Mucosa of descending colon (tissue), 3 donors: Measurements from ENCODE around the gene ANO7. TPM values are rescaled to one million over a fixed set of nuclear protein-coding genes. Genes with fewer than 3 reads are reported as not detected.

Source experiments
- ATAC-seq: fragments of 200-7000 bp; cut with Tn5 transposase; one replicate; pipeline ENCODE4 v1.9.1; 2020; ENCODE audit warnings: mild to moderate bottlenecking, moderate library complexity
- DNase-seq, 3 donors: peaks; one replicate each; pipeline ENCODE4 v3.0.0-alpha.2; 2020
- H3K36me3 ChIP-seq: fragments of 200-600 bp; one replicate; pipeline ENCODE4 v1.8.0; 2021; ENCODE audit warnings: low read depth, mild to moderate bottlenecking
- H3K4me1 ChIP-seq: fragments of 200-600 bp; one replicate; pipeline ENCODE4 v1.8.0; 2021; ENCODE audit warnings: low read depth, mild to moderate bottlenecking
- H3K4me3 ChIP-seq: fragments of 200-600 bp; one replicate; pipeline ENCODE4 v1.8.0; 2021; ENCODE audit warnings: mild to moderate bottlenecking
- H3K9me3 ChIP-seq: fragments of 200-600 bp; one replicate; pipeline ENCODE4 v1.8.0; 2021; ENCODE audit warnings: mild to moderate bottlenecking
- CTCF ChIP-seq: fragments of 200-600 bp; IDR thresholded peaks from one replicate; pipeline ENCODE4 v1.8.0; 2022; ENCODE audit warnings: antibody characterized with exemption, mild to moderate bottlenecking
- intact Hi-C, 2 donors: fragments of 100-400 bp; cut with DNase I in 1 of 2; cut with micrococcal nuclease in 1 of 2; formaldehyde crosslinking; loops; one replicate each; pipeline versions ENCODE4 v1.11.0 to v1.11.1; 2022; cut with DNase I, micrococcal nuclease
- total RNA-seq, 3 donors: library from RNA; stranded (reverse); fragmentation: NEBNext Ultra II Directional in 2 of 3; extraction: Animal tissue kit (Norgen Biotek cat#: 25700) in 2 of 3; gene quantifications; one replicate each; pipeline versions ENCODE4 v1.2.1 to v1.2.4, GENCODE V29; 2021 to 2023
- donor health status: DM: no; HTN: no; CAD: no; lungs with moderate emphysema.
- donor health status: DM: no; HTN: no; CAD: no.
- donor health status: DM: no; HTN: yes; CAD: no.

Gene ANO7
- total RNA-seq, 3 donors from 2014 or later, result 33.9 to 106 (median 83.5) TPM

DNA sequence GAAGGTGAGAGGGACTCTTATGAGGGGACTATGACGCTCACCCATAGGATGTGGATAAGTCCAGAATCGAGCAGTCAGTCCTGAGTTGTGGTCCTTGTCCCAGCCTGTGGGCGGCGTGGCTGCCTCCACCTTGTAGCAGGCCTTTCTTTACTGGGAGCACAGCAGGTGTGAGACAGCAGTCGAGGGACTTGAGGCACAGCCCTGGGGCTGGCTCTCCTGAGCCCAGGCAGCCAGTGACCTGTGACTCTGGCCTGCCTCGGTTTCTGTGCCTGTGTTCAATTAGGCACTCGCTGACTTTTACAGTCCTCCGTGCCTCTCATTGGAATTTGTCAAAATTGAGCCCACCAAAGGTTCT lies 30.0 kb upstream of the ANO7 start:
- H3K36me3 ChIP-seq, result peaks cover 2% of the 10 kb centered on the region
- DNase-seq (no peak), ATAC-seq (no peak)
- intact Hi-C loops, result no loop called here
- no peak for TF ChIP-seq CTCF
- no peaks in the 10 kb centered on the region for H3K9me3 ChIP-seq
- H3K4me3 ChIP-seq, result no peak overlapping the region
- no peaks in the 10 kb centered on the region for H3K4me1 ChIP-seq

DNA sequence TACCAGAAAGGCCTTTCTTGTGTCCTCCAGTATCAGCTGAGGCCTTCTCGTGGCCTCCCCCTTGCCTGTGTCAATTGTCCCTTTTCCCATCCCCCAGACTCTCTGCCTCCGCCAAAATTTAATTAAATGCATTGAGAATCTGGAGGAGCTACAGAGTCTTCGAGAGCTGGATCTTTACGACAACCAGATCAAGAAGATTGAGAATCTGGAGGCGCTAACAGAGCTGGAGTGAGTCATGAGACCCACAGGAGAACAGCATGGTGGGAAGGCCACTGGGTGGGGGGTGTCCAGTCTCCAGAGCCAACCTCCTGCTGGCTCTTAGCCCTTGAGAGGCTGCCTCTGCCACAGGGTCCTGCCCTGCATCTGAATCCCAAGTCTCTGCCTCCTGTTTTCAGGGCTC lies 29.4 kb upstream of the ANO7 start:
- H3K9me3 ChIP-seq, result no peaks in the 10 kb centered on the region
- no peak for TF ChIP-seq CTCF
- H3K36me3 ChIP-seq, result no peaks in the 10 kb centered on the region
- no peak for ATAC-seq
- H3K4me3 ChIP-seq, result no peak overlapping the region
- intact Hi-C loops, result no loop called here
- no peak for DNase-seq
- no peaks in the 10 kb centered on the region for H3K4me1 ChIP-seq

GRCh38 chr2:241160318-241160717 lies 28.2 kb upstream of the ANO7 start:
- no peak for TF ChIP-seq CTCF

GRCh38 chr2:241161646-241162281 lies 26.7 kb upstream of the ANO7 start:
- no peak overlapping the region for H3K4me3 ChIP-seq
- peak; percentile 69 for ATAC-seq
- DNase-seq, result peak; percentile 34 to 72 (median 55)
- H3K4me1 ChIP-seq, result no peaks in the 10 kb centered on the region
- H3K9me3 ChIP-seq, result no peaks in the 10 kb centered on the region
- intact Hi-C loops, result no loop called here
- TF ChIP-seq CTCF, result no peak
- no peaks in the 10 kb centered on the region for H3K36me3 ChIP-seq

More at GRCh38 chr2:241160318-241160717, 28.2 kb upstream of the ANO7 start:
- no peaks in the 10 kb centered on the region for H3K4me1 ChIP-seq
- H3K36me3 ChIP-seq, result no peaks in the 10 kb centered on the region
- no peak overlapping the region for H3K4me3 ChIP-seq
- ATAC-seq (no peak), DNase-seq (no peak)
- no peaks in the 10 kb centered on the region for H3K9me3 ChIP-seq
- intact Hi-C loops, result no loop called here

DNA sequence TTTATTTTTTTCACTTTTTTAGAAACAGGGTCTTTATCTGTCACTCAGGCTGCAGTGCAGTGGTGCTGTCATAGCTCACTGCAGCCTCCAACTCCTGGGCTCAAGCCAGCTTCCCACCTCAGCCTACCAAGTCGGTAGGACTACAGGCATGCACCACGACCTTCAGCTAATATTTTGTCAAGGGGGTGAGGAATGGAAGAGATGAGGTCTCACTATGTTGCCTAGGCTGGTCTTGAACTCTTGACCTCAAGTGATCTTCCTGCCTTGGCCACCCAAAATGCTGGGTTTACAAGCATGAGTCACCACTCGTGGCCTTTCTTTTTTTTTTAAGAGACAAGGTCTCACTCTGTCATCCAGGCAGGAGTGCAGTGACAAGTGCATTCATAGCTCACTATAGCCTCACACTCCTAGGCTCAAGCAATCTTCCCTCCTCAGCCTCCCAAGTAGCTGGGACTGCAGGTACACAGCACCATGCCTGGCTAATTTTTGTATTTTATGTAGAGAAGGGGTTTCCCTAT lies 24.8 kb upstream of the ANO7 start:
- Histone ChIP-seq H3K36me3 (no peaks in the 10 kb centered on the region), H3K4me1 (no peaks in the 10 kb centered on the region), H3K4me3 (no peak overlapping the region), H3K9me3 (no peaks in the 10 kb centered on the region)
- intact Hi-C loops, result no loop called here
- TF ChIP-seq CTCF, result no peak
- ATAC-seq, result no peak
- no peak for DNase-seq

- no peaks in the 10 kb centered on the region for H3K4me1 ChIP-seq
- no peak overlapping the region for H3K4me3 ChIP-seq
- no peak for DNase-seq
- peaks cover 12% of the 10 kb centered on the region for H3K36me3 ChIP-seq
- intact Hi-C loops, result no loop called here
- H3K9me3 ChIP-seq, result peaks cover 13% of the 10 kb centered on the region
- no peak for TF ChIP-seq CTCF
- no peak for ATAC-seq
These were observed 20.1 kb upstream of the ANO7 start for GRCh38 chr2:241168366-241168765.
